WTC11 (cell line): ENCODE data around the gene C2orf49. TPM values are rescaled to one million over a fixed set of nuclear protein-coding genes. Genes with fewer than 3 reads are reported as not detected.

Experiments used
- ATAC-seq: fragments of 200-7000 bp; cut with Tn5 transposase; 2 replicates; pipeline ENCODE4 v1.10.0; 2021; ENCODE audit warnings: mild to moderate bottlenecking, moderate library complexity
- CTCF ChIA-PET: fragments of 300-600 bp; sonication (Branson Sonifier 250); formaldehyde crosslinking; loops from one replicate; lab custom pipeline; 2021; ENCODE audit warnings: antibody characterized with exemption; lab: Charles Lee
- POLR2A ChIA-PET: fragments of 350-600 bp; sonication (Branson Sonifier 250); formaldehyde crosslinking; loops from one replicate; lab custom pipeline; 2021; ENCODE audit warnings: antibody characterized with exemption; lab: Charles Lee
- DNase-seq: peaks from one replicate; pipeline ENCODE4 v3.0.0; 2021; ENCODE audit warnings: low spot score
- H3K27ac Mint-ChIP-seq: 2 replicates; pipeline ENCODE4 v1.8.0; 2021; ENCODE audit warnings: mixed read lengths
- H3K27me3 Mint-ChIP-seq: 2 replicates; pipeline ENCODE4 v1.8.0; 2021; ENCODE audit warnings: low read depth, mild to moderate bottlenecking, moderate library complexity, mixed read lengths
- H3K36me3 Mint-ChIP-seq: 2 replicates; pipeline ENCODE4 v1.8.0; 2021; ENCODE audit warnings: mixed read lengths
- H3K4me1 Mint-ChIP-seq: 2 replicates; pipeline ENCODE4 v1.8.0; 2022; ENCODE audit warnings: mixed read lengths
- H3K4me3 Mint-ChIP-seq: 2 replicates; pipeline ENCODE4 v1.8.0; 2021; ENCODE audit warnings: mild to moderate bottlenecking, moderate library complexity, mixed read lengths
- H3K9me3 Mint-ChIP-seq: 2 replicates; pipeline ENCODE4 v1.8.0; 2021; ENCODE audit warnings: mixed read lengths
- ELF4 ChIP-seq: sonication (generic); formaldehyde crosslinking; IDR thresholded peaks from 2 replicates; pipeline ENCODE4 v1.8.1; 2022; ENCODE audit warnings: low read depth, mild to moderate bottlenecking, moderate library complexity, missing genetic modification reagents
- KAT7 ChIP-seq: sonication (generic); formaldehyde crosslinking; IDR thresholded peaks from 2 replicates; pipeline ENCODE4 v1.8.1; 2023; ENCODE audit warnings: missing genetic modification reagents, mild to moderate bottlenecking, borderline replicate concordance
- MYBL2 ChIP-seq: sonication (generic); formaldehyde crosslinking; IDR thresholded peaks from 2 replicates; pipeline ENCODE4 v1.8.1; 2023; ENCODE audit warnings: mild to moderate bottlenecking, moderate library complexity, missing genetic modification reagents
- NFATC4 ChIP-seq: fragments of 250-450 bp; sonication (Bioruptor Pico); IDR thresholded peaks from 2 replicates; pipeline ENCODE4 v1.9.0; 2021; ENCODE audit warnings: mild to moderate bottlenecking
- OVOL2 ChIP-seq: fragments of 250-450 bp; sonication (Bioruptor Pico); IDR thresholded peaks from 2 replicates; pipeline ENCODE4 v1.9.0; 2021; ENCODE audit warnings: mild to moderate bottlenecking, borderline replicate concordance
- PRRX2 ChIP-seq: fragments of 250-450 bp; sonication (Bioruptor Pico); IDR thresholded peaks from 2 replicates; pipeline ENCODE4 v1.8.0; 2021; ENCODE audit warnings: mild to moderate bottlenecking
- RORB ChIP-seq: fragments of 250-450 bp; sonication (Bioruptor Pico); IDR thresholded peaks from 2 replicates; pipeline ENCODE4 v1.9.0; 2021; ENCODE audit warnings: mild to moderate bottlenecking
- SMAD4 ChIP-seq: sonication (generic); formaldehyde crosslinking; IDR thresholded peaks from 2 replicates; pipeline ENCODE4 v1.8.0; 2022; ENCODE audit warnings: mild to moderate bottlenecking, missing genetic modification reagents
- ZNF219 ChIP-seq: sonication (generic); formaldehyde crosslinking; IDR thresholded peaks from 2 replicates; pipeline ENCODE4 v1.8.0; 2023; ENCODE audit warnings: missing genetic modification reagents, mild to moderate bottlenecking, borderline replicate concordance
- ZNF317 ChIP-seq: sonication (generic); formaldehyde crosslinking; IDR thresholded peaks from 2 replicates; pipeline ENCODE4 v1.8.1; 2023; ENCODE audit warnings: low read depth, mild to moderate bottlenecking, moderate library complexity, missing genetic modification reagents, borderline replicate concordance
- ZNF423 ChIP-seq: fragments of 250-450 bp; sonication (Bioruptor Pico); IDR thresholded peaks from 2 replicates; pipeline ENCODE4 v2.1.2; 2022; ENCODE audit warnings: mild to moderate bottlenecking, moderate library complexity
- total RNA-seq: library from RNA; stranded (reverse); gene quantifications from 3 replicates; pipeline ENCODE4 v1.2.3, GENCODE V29; 2021
- TF ChIP-seq, protein P1 (sequence below): sonication (generic); formaldehyde crosslinking; IDR thresholded peaks from 2 replicates; pipeline ENCODE4 v1.8.0; 2022; ENCODE audit warnings: mild to moderate bottlenecking, missing genetic modification reagents
- TF ChIP-seq, protein P2 (sequence below): sonication (generic); formaldehyde crosslinking; IDR thresholded peaks from 2 replicates; pipeline ENCODE4 v1.8.1; 2022; ENCODE audit warnings: low read depth, missing genetic modification reagents, borderline replicate concordance
- TF ChIP-seq, protein P3 (sequence below): sonication (generic); formaldehyde crosslinking; IDR thresholded peaks from 2 replicates; pipeline ENCODE4 v1.8.1; 2022; ENCODE audit warnings: mild to moderate bottlenecking, missing genetic modification reagents, moderate library complexity, borderline replicate concordance
- TF ChIP-seq, protein P4 (sequence below): sonication (generic); formaldehyde crosslinking; IDR thresholded peaks from 2 replicates; pipeline ENCODE4 v1.8.0; 2022; ENCODE audit warnings: mild to moderate bottlenecking, missing genetic modification reagents
- TF ChIP-seq, protein P5 (sequence below): fragments of 200-600 bp; IDR thresholded peaks from 2 replicates; pipeline ENCODE4 v1.8.0; 2022; ENCODE audit warnings: antibody characterized with exemption
- TF ChIP-seq, protein P6 (sequence below): fragments of 250-450 bp; sonication (Bioruptor Pico); IDR thresholded peaks from 2 replicates; pipeline ENCODE4 v2.1.2; 2022; ENCODE audit warnings: mild to moderate bottlenecking, moderate library complexity

The C2orf49 gene
- total RNA-seq, 1 experiment from 2014 or later, result 15.9 TPM

DNA sequence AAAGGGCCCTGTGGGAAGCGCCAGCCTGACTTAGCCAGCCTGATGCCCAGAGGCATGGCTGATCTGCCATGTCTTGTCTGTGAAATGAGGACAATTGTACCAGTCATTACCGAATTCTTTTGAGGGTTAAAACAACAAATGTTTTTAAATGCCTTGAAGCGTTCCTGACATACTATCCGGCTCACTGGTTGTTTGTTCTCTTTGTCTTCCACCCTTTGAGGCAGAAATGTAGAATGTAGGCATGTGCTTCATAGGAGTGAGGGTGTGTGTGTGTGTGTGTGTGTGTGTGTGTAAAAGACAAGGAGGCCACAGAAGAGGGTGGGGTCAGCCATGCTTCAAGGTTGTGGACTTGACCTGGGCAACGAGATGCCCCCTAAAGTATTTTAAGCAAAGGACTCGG, 43.3 kb upstream of the C2orf49 start (continued):
- TF ChIP-seq, protein P1, sequence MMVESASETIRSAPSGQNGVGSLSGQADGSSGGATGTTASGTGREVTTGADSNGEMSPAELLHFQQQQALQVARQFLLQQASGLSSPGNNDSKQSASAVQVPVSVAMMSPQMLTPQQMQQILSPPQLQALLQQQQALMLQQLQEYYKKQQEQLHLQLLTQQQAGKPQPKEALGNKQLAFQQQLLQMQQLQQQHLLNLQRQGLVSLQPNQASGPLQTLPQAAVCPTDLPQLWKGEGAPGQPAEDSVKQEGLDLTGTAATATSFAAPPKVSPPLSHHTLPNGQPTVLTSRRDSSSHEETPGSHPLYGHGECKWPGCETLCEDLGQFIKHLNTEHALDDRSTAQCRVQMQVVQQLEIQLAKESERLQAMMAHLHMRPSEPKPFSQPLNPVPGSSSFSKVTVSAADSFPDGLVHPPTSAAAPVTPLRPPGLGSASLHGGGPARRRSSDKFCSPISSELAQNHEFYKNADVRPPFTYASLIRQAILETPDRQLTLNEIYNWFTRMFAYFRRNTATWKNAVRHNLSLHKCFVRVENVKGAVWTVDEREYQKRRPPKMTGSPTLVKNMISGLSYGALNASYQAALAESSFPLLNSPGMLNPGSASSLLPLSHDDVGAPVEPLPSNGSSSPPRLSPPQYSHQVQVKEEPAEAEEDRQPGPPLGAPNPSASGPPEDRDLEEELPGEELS (CRISPR knock-in tag), result no peak
- TF ChIP-seq ELF4 (CRISPR knock-in tag), result no peak
- no peak for TF ChIP-seq PRRX2 (CRISPR knock-in tag)
- TF ChIP-seq MYBL2 (CRISPR knock-in tag), result no peak
- TF ChIP-seq, protein P2, sequence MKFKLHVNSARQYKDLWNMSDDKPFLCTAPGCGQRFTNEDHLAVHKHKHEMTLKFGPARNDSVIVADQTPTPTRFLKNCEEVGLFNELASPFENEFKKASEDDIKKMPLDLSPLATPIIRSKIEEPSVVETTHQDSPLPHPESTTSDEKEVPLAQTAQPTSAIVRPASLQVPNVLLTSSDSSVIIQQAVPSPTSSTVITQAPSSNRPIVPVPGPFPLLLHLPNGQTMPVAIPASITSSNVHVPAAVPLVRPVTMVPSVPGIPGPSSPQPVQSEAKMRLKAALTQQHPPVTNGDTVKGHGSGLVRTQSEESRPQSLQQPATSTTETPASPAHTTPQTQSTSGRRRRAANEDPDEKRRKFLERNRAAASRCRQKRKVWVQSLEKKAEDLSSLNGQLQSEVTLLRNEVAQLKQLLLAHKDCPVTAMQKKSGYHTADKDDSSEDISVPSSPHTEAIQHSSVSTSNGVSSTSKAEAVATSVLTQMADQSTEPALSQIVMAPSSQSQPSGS (CRISPR knock-in tag), result no peak
- no peak for TF ChIP-seq OVOL2 (CRISPR knock-in tag)
- TF ChIP-seq, protein P3, sequence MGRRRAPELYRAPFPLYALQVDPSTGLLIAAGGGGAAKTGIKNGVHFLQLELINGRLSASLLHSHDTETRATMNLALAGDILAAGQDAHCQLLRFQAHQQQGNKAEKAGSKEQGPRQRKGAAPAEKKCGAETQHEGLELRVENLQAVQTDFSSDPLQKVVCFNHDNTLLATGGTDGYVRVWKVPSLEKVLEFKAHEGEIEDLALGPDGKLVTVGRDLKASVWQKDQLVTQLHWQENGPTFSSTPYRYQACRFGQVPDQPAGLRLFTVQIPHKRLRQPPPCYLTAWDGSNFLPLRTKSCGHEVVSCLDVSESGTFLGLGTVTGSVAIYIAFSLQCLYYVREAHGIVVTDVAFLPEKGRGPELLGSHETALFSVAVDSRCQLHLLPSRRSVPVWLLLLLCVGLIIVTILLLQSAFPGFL, result no peak
- TF ChIP-seq KAT7 (CRISPR knock-in tag), result no peak

DNA sequence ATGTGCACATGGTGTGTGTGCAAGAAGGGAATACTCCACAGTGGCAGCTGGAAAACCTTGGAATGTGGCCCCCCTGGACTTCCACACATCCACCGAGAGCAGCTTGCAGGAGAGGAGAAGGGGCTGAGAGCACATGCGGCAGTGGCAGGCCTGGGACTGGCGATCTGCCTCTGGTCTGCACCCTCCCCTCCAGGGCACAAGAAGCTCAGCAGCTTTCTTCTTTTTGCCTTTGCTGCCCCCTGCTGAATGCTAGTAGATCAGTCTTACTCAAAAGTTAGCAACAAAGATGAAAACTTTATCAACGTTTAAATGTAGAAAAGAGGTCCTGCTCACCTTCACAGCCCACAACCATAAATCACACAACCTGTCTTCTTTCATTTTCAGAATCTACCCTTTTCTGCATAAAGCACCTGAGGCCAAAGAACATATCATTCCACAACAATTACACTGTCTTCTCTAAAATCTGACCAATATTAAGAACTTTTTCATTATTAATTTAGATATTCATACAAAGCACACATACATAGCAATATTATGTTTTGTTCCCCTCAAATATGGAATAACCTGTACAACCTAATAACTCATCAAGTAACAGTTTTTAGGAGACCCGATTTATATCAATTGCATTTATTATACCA, 42.4 kb upstream of the C2orf49 start:
- DNase-seq, result peak; percentile 75
- Mint-ChIP-seq H3K4me3 (no peak overlapping the region), H3K36me3 (peaks cover 45% of the 10 kb centered on the region), H3K27ac (no peak overlapping the region), H3K9me3 (no peaks in the 10 kb centered on the region), H3K4me1 (no peaks in the 10 kb centered on the region), H3K27me3 (no peaks in the 10 kb centered on the region)
- CTCF ChIA-PET, result interaction anchor here (0.7 to 2.4 kb wide), 16 partner anchors 14 to 244 kb away, joined by 3 to 12 read pairs (median 5); no protein-coding TSS in a partner anchor
- POLR2A ChIA-PET, result interaction anchor here (1.0 kb wide), 1 partner anchor 257 kb away, joined by 3 read pairs; the partner anchor contains the start of gene MRPS9
- peak; percentile 93 for ATAC-seq
- no peak for TF ChIP-seq ZNF423
- TF ChIP-seq, protein P4, sequence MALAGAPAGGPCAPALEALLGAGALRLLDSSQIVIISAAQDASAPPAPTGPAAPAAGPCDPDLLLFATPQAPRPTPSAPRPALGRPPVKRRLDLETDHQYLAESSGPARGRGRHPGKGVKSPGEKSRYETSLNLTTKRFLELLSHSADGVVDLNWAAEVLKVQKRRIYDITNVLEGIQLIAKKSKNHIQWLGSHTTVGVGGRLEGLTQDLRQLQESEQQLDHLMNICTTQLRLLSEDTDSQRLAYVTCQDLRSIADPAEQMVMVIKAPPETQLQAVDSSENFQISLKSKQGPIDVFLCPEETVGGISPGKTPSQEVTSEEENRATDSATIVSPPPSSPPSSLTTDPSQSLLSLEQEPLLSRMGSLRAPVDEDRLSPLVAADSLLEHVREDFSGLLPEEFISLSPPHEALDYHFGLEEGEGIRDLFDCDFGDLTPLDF, result no peak
- TF ChIP-seq, protein P5, sequence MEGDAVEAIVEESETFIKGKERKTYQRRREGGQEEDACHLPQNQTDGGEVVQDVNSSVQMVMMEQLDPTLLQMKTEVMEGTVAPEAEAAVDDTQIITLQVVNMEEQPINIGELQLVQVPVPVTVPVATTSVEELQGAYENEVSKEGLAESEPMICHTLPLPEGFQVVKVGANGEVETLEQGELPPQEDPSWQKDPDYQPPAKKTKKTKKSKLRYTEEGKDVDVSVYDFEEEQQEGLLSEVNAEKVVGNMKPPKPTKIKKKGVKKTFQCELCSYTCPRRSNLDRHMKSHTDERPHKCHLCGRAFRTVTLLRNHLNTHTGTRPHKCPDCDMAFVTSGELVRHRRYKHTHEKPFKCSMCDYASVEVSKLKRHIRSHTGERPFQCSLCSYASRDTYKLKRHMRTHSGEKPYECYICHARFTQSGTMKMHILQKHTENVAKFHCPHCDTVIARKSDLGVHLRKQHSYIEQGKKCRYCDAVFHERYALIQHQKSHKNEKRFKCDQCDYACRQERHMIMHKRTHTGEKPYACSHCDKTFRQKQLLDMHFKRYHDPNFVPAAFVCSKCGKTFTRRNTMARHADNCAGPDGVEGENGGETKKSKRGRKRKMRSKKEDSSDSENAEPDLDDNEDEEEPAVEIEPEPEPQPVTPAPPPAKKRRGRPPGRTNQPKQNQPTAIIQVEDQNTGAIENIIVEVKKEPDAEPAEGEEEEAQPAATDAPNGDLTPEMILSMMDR, result peak; percentile 36; the same call in 1 of the 2 replicates
- no peak for TF ChIP-seq RORB
- no peak for TF ChIP-seq NFATC4 (CRISPR knock-in tag)
- no peak for TF ChIP-seq ZNF317
- no peak for TF ChIP-seq SMAD4 (CRISPR knock-in tag)
- TF ChIP-seq ZNF219 (CRISPR knock-in tag), result no peak
- TF ChIP-seq, protein P6, sequence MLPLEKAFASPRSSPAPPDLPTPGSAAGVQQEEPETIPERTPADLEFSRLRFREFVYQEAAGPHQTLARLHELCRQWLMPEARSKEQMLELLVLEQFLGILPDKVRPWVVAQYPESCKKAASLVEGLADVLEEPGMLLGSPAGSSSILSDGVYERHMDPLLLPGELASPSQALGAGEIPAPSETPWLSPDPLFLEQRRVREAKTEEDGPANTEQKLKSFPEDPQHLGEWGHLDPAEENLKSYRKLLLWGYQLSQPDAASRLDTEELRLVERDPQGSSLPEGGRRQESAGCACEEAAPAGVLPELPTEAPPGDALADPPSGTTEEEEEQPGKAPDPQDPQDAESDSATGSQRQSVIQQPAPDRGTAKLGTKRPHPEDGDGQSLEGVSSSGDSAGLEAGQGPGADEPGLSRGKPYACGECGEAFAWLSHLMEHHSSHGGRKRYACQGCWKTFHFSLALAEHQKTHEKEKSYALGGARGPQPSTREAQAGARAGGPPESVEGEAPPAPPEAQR (CRISPR knock-in tag), result no peak
